Body of pancreas (tissue), 4 donors: ENCODE results near the gene UNCX.

Experiments used
- POLR2A ChIP-seq, 3 donors: fragments of 450-650 bp; IDR thresholded peaks; one replicate each; pipeline ENCODE4 v1.6.1; 2016; ENCODE audit warnings: antibody characterized with exemption in 3 of 3, mild to moderate bottlenecking in 2 of 3
- TF ChIP-seq, protein P1 (sequence below), 7 experiments: fragments of 450-650 bp in 4 of 7; fragments of 200-600 bp in 3 of 7; sonication (generic) in 3 of 7; IDR thresholded peaks; one replicate each; pipeline ENCODE4 v1.5.1; 2016 to 2019; ENCODE audit warnings: antibody characterized with exemption in 7 of 7

DNA sequence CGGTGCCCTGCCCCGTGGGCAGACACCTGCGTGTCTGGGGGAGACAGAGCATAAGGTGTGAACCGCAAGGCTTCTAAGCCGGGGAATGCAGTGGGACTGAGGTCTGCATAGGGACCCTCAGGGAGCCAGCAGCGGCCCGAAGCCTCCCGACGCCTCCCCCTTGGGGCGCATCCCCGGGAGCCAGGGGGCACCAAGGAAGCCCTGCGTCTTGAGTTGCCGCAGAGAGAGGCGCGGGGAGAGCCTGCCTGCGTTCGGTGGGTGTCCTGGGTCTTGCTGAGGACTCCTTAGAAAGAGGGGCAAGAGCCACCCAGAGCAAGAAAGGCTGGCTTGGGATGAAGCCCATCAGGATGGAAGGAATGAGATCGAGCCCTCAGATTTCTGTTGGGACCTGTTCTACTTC lies 18.2 kb upstream of the UNCX start:
- TF ChIP-seq, protein P1, sequence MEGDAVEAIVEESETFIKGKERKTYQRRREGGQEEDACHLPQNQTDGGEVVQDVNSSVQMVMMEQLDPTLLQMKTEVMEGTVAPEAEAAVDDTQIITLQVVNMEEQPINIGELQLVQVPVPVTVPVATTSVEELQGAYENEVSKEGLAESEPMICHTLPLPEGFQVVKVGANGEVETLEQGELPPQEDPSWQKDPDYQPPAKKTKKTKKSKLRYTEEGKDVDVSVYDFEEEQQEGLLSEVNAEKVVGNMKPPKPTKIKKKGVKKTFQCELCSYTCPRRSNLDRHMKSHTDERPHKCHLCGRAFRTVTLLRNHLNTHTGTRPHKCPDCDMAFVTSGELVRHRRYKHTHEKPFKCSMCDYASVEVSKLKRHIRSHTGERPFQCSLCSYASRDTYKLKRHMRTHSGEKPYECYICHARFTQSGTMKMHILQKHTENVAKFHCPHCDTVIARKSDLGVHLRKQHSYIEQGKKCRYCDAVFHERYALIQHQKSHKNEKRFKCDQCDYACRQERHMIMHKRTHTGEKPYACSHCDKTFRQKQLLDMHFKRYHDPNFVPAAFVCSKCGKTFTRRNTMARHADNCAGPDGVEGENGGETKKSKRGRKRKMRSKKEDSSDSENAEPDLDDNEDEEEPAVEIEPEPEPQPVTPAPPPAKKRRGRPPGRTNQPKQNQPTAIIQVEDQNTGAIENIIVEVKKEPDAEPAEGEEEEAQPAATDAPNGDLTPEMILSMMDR (IDR thresholded peaks at IDR 0.05) = no peak
- no peak for TF ChIP-seq POLR2A (IDR thresholded peaks at IDR 0.05)
